HepG2 (cell line): ENCODE results near the gene ZNF777. TPM values are rescaled to one million over a fixed set of nuclear protein-coding genes. Genes with fewer than 3 reads are reported as not detected.

Experiments used
- ARID4A ChIP-seq: sonication (generic); formaldehyde crosslinking; IDR thresholded peaks from 2 replicates; pipeline ENCODE4 v1.5.0; 2020; ENCODE audit warnings: mild to moderate bottlenecking, missing genetic modification reagents, borderline replicate concordance
- DZIP1 ChIP-seq: sonication (generic); formaldehyde crosslinking; IDR thresholded peaks from 2 replicates; pipeline ENCODE4 v1.5.0; 2020; ENCODE audit warnings: mild to moderate bottlenecking, missing genetic modification reagents
- GABPB1 ChIP-seq: IDR thresholded peaks from 2 replicates; pipeline ENCODE4 v1.6.1; 2016; ENCODE audit warnings: mild to moderate bottlenecking, missing genetic modification reagents, moderate library complexity, missing compliant biosample characterization
- MAF1 ChIP-seq: sonication (generic); formaldehyde crosslinking; IDR thresholded peaks from 2 replicates; pipeline ENCODE4 v1.5.0; 2020; ENCODE audit warnings: missing genetic modification reagents, borderline replicate concordance
- NR2F2 ChIP-seq: IDR thresholded peaks from 2 replicates; pipeline ENCODE4 v1.6.1; 2012; ENCODE audit warnings: low read depth, inconsistent platforms, borderline replicate concordance
- RCOR2 ChIP-seq: IDR thresholded peaks from 2 replicates; pipeline ENCODE4 v1.6.1; 2016; ENCODE audit warnings: missing biosample characterization, missing genetic modification reagents
- SRSF4 ChIP-seq: fragments of 200-400 bp; formaldehyde crosslinking; IDR thresholded peaks from one replicate; pipeline ENCODE4 v1.6.1; 2018; ENCODE audit warnings: mild to moderate bottlenecking, low read depth, low read length, moderate library complexity; ENCODE audit not compliant: poor library complexity, severe bottlenecking
- TMF1 ChIP-seq: sonication (generic); formaldehyde crosslinking; IDR thresholded peaks from 2 replicates; pipeline ENCODE4 v1.8.1; 2022; ENCODE audit warnings: low read depth, missing genetic modification reagents
- U2AF2 ChIP-seq: fragments of 200-400 bp; formaldehyde crosslinking; IDR thresholded peaks from 2 replicates; pipeline ENCODE4 v1.6.1; 2017; ENCODE audit warnings: low read depth, mild to moderate bottlenecking, low read length
- ZBTB10 ChIP-seq: sonication (generic); formaldehyde crosslinking; IDR thresholded peaks from 2 replicates; pipeline ENCODE4 v1.4.0; 2020; ENCODE audit warnings: missing genetic modification reagents, borderline replicate concordance
- ZFY ChIP-seq: sonication (generic); formaldehyde crosslinking; IDR thresholded peaks from 2 replicates; pipeline ENCODE4 v1.4.0; 2020; ENCODE audit warnings: missing genetic modification reagents
- ZNF224 ChIP-seq: sonication (generic); formaldehyde crosslinking; IDR thresholded peaks from 2 replicates; pipeline ENCODE4 v1.5.0; 2020; ENCODE audit warnings: mild to moderate bottlenecking, missing genetic modification reagents
- ZNF280D ChIP-seq: sonication (generic); formaldehyde crosslinking; IDR thresholded peaks from 2 replicates; pipeline ENCODE4 v1.5.1; 2020; ENCODE audit warnings: mild to moderate bottlenecking, missing genetic modification reagents
- ZNF75D ChIP-seq: sonication (generic); formaldehyde crosslinking; IDR thresholded peaks from 2 replicates; pipeline ENCODE4 v1.8.1; 2023; ENCODE audit warnings: missing genetic modification reagents, mild to moderate bottlenecking, borderline replicate concordance
- ZNF776 ChIP-seq: sonication (generic); formaldehyde crosslinking; IDR thresholded peaks from 2 replicates; pipeline ENCODE4 v1.4.0; 2020; ENCODE audit warnings: mild to moderate bottlenecking, missing genetic modification reagents
- polyA plus RNA-seq, 8 experiments: library from polyadenylated mRNA; depleted of rRNA in 3 of 8; stranded (reverse) in 7 of 8; unstranded in 1 of 8; fragments of >200 nt; fragmentation: Illumina TruSeq in 4 of 8; extraction: Trizol in 4 of 8; gene quantifications; 2 replicates each; pipeline versions ENCODE4 v1.2.1 to v1.2.3, GENCODE V29; 2011 to 2016; ENCODE audit warnings: low read depth in 4 of 8, missing spikeins in 1 of 8, mixed read lengths in 1 of 8; ENCODE audit not compliant: insufficient read depth in 1 of 8
- total RNA-seq, 5 experiments: library from RNA; depleted of rRNA; stranded (reverse); fragments of >200 nt; fragmentation: Illumina TruSeq; extraction: Trizol; gene quantifications; 2 replicates each; pipeline ENCODE4 v1.2.3, GENCODE V29; 2016; ENCODE audit warnings: low read depth in 1 of 5

Gene ZNF777
- total and polyA plus RNA-seq, 2 of the 13 experiments (the other 11 are each of a cell fraction or from before 2014, with no cell fraction given) = 3.8 to 6.0 TPM

- TF ChIP-seq ZNF75D (CRISPR knock-in tag) (no peak), MAF1 (CRISPR knock-in tag) (no peak), U2AF2 (no peak), DZIP1 (no peak), TMF1 (CRISPR knock-in tag) (peak; percentile 50; the same call in 1 of the 2 replicates), ZNF776 (CRISPR knock-in tag) (no peak), RCOR2 (CRISPR knock-in tag) (no peak), ZFY (peak; percentile 83; the same call in 1 of the 2 replicates), SRSF4 (no peak), ZBTB10 (CRISPR knock-in tag) (no peak), GABPB1 (peak; percentile 68; the same call in 1 of the 2 replicates), ZNF224 (no peak), NR2F2 (no peak; the same call in 1 of the 2 replicates), ZNF280D (CRISPR knock-in tag) (no peak), ARID4A (peak; percentile 43; the same call in 1 of the 2 replicates)
These were observed 36.8 kb upstream of the ZNF777 start, which contains the start of gene ZNF746 (continued) for GRCh38 chr7:149497467-149498261.
